HG03159 (cell line): Measurements from ENCODE around the gene DDX42.

ENCODE experiments used
- ATAC-seq: cut with Tn5 transposase; IDR thresholded peaks from one replicate; pipeline ENCODE4 v1.9.1; 2021; ENCODE audit warnings: mild to moderate bottlenecking, moderate library complexity; ENCODE audit not compliant: unreplicated experiment

The DDX42 gene

GRCh38 chr17:63821804-63822203, 47.8 kb downstream of the DDX42 start:
- no peak for ATAC-seq

- no peak for ATAC-seq
These were observed 48.6 kb downstream of the DDX42 start for GRCh38 chr17:63822537-63822936.

DNA sequence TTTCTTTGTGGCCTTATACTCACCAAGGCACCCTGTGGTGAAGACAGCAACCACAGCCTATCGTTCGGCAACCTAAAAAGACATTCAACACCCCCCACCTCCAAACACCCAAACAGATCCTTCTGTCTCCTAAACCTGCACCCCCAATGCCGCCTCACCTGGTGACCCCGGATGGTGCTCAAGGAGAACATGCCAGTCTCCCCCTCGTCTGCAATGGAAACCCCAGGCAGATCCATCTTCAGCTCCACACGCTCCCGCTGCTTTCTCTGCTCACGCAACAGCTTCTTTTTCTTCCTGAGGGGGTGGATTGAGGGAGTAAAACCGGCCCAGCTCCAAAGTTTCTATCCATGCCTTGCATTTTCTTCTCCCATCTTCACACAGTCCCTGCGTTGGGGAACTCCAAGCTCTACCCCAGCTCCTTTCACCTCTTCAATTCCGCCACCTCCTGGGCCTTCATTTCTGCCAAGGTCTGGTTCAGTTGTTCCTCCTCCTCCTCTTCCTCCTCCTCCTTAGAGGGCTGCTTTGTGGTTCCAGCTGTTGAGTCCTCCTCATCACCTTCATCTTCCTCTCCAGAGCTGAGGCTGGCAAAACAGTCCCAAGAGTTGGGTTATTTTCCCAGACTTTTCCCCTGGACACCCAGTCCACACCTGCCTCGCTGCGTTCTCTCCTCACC, 49.8 kb downstream of the DDX42 start:
- ATAC-seq: no peak

GRCh38 chr17:63824362-63824761, 50.4 kb downstream of the DDX42 start:
- no peak for ATAC-seq

DNA sequence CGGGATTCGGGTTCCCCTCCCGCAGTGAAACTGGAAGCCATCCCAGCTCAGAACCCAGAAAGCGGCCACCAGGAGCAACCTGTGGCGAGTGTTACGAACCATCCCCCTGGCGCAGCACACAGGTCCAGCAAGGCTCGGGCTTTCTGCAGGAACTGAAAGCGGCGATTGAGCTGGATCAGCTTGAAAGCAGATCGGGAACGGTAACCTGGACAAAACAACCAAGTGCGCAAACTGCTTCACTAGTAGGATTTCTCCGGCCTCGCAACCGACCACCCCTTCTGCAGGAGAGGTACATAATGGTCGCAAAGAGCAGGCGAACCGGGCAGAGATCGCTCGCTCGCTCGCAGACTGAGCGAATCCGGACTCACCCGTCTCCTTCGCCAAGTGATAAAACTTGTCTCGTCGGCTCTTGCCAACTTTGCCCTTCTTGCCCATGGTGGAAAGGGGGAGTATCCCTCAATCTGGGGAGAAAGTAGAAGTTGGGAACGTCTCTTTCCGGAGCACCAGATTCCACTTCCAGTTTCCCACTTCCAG, 52.6 kb downstream of the DDX42 start:
- peak; percentile 8 for ATAC-seq

GRCh38 chr17:63827002-63827800, 53.2 kb downstream of the DDX42 start, which contains the start of the genes FTSJ3 and PSMC5:
Gene FTSJ3, minus strand, starts transcription at chr17:63827663. Its CDS starts 761 bp downstream, at chr17:63826902.
Gene PSMC5, plus strand, starts transcription at chr17:63827431. Its CDS starts 60 bp downstream, at chr17:63827491.
- peak; percentile 79 for ATAC-seq

- ATAC-seq: no peak
These were observed 53.8 kb downstream of the DDX42 start for GRCh38 chr17:63827801-63828221.

DNA sequence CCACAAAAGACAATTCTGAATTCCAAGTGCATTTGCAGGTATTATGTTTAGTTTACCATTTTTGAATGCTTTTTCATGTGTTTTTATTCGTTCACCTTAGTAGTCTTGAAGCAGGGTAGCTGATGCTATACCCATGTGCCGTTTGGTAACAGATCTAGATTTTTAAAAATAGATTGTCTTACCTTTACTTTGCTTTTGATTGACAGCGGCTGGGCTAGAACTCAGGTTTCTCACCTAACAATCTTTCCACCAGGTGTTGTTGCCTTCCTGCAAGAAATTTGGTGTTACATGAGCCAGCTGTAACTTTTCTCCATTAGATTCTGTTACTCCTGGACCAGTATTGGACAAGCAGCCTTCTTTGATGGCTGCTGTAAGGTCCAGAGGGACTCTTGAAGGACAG, 55.0 kb downstream of the DDX42 start:
- ATAC-seq: no peak

- no peak for ATAC-seq
These were observed 56.3 kb downstream of the DDX42 start for GRCh38 chr17:63830278-63830677.

- ATAC-seq: no peak
These were observed 57.0 kb downstream of the DDX42 start for GRCh38 chr17:63830904-63831491.

GRCh38 chr17:63831505-63831904, 57.5 kb downstream of the DDX42 start:
- no peak for ATAC-seq

DNA sequence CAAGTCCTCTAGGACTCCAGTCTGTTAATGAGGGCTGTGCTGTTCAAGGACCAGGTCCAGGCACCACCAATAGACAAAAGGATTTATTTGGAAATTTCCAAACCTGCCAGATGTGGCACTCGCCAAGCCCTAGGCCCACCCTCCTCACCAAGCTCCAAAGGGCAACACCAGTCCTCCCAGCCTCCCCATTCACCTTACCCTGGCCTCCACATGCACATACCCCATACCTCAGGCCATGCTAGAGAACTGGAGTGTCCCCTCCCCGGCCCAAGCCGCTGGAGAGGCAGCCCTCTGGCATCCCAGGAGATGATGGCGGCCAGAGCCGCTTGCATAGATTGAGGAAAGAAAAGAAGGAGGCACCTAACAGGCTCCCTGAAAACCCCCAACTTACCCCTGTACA, 58.0 kb downstream of the DDX42 start:
- no peak for ATAC-seq

DNA sequence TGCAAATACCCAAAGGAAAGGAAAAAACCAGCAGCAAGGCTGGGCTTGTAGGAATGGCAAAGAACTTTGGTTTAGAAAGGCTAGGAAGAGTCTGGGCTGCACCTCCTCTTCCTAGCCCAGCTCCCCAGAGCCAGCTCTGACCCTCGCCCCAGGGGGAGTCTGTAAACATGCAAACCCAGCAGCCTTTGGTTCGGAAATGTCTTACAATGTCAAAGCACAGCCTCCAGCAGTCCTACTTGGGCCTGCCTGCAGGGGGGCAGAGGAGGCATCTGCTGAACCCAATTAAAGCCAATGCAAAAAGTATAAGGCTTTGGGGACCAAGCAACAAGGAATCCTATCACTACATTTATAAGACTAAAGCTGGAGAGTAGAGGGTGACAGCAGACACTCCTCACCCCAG, 58.5 kb downstream of the DDX42 start:
- no peak for ATAC-seq

DNA sequence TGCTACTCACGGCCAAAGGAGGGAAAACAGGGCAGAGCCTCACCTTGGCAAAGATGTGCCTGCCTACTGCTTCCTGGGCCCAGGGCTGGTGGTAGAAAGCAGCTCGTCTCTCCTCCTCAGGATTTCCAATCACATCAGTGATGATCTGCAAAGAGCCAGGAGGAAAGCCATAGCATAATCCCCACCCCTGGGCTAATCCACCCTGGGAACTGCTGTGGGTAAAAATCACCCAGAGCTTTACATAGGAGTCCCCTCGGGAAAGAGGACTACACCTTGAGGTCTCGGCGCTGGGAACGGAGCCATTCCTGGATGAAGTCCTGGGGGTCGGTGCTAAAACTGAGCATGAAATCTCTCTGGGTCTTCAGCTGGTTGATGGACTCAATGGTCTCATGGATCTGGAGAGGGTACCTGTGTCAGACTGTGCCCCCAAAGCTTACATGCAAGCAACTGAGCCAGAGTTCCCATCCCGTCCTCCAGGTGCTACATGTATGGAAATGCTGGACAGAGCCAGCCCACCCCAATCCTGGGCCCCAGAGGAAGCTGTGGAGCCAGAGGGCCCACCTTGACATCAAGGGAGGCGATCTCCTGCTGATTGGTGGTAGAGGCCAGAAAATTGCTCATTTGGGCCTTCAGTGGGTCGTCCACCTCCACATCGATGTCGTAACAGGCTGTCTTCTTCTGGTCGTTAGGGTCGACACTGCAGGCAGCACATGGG, 59.2 kb downstream of the DDX42 start:
- ATAC-seq: no peak

DNA sequence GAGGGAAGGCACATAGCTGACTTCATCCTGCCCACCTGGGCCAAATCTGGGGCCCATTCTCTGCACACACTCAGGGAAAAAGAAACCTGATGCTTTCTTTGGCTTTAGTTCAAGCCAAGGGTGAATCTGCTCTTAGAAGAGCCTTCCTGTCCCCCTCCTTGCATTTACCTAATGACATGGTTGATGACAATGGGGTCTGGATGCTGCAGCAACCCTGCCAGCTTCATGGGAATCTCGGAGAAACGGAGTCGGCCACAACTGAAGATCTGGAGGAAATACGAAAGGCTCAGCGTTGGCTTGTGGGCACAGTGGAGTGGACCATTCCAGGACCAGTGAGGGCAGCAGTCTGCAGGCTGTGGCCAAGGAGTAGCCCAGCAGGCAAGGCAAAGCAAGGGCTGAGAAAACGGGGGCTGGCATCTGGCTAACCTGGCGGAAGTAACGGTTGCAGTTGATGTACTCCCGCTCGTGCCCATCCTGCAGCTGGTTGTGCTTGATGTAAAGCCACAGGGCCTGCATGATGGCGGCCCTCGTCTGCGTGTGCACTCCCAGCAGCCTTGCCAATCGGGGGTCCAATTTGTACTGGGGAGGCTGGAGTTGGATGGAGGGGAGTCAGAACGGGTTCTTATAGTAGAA, 59.9 kb downstream of the DDX42 start:
- no peak for ATAC-seq

DNA sequence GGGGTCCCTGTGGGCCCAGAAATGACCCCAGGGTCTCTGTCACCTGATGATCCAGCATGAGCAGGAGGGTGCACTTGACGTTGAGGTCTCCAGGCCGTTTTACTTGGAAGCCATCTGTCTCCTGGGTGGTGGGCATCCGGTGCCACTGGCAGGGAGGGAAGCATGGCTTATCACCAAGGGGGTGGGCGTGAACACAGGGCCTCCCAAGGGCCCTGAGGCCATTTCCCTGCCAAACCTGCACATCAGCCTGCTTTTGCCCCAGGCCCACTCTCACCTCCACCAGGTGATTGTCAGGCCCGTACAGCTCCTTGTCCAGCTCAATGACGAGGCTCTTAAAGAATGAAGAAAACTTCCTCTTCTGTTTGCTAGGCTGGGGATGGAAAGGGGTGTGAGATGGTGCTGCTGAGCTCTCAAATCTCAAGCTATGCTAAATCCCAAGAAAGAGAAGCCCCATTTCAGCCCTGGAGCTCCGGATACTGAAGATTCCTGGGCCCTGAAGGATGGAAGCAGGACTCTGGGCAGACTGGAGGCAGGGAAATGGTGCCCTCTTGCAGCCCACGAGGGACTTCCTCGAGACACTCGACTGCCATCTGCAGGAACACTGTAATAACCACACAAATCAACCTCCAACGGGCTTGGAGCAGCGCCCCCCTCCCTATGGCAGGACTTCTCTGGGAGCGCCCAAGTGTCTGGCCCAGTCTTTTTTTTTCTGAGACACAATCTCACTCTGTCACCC, 60.6 kb downstream of the DDX42 start:
- no peak for ATAC-seq

DNA sequence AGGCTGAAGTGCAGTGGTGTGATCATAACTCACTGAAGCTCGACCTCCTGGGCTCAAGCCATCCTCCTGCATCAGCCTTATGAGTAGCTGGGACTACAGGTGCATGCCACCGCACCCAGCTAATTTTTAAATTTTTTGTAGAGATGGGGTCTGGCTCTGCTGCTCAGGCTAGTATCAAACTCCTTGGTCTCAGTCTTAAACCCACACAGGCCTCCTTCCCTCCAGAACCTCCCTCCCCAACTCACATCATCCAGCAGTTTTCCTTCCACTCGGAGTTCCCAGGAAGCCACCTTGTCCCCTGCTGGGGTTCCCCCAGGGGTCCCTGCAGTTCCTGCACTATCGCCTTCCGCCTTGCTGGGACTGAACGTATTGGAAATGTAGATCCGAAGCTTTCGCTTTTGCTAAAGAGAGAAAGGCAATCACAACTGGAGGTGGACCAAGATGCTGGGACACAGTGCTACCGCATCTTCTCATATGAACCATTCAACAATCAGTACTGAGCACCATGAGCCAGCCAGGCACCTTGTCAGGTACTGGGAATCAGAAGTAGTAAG, 61.3 kb downstream of the DDX42 start:
- ATAC-seq: no peak

- no peak for ATAC-seq
These were observed 62.8 kb downstream of the DDX42 start for GRCh38 chr17:63836811-63837210.

GRCh38 chr17:63837480-63837879, 63.5 kb downstream of the DDX42 start:
- no peak for ATAC-seq
